ENCODE results near the gene CYFIP2.

CYFIP2 gene

GRCh38 chr5:157384971-157385709 is 119.2 kb downstream of the CYFIP2 start:
- Histone ChIP-seq H3K27me3 (replicated peaks; ENCODE audit: control insufficient read depth, insufficient read depth, low read length, poor library complexity, severe bottlenecking) (no peaks in the 10 kb centered on the region), H3K9me3 (ENCODE audit: control insufficient read depth, low read length) (no peaks in the 10 kb centered on the region), H3K27ac (ENCODE audit: insufficient read depth, low read length, poor library complexity, severe bottlenecking) (no peak overlapping the region), H3K4me1 (ENCODE audit: control insufficient read depth, insufficient read depth, low read length, poor library complexity, severe bottlenecking) (no peaks in the 10 kb centered on the region), H3K36me3 (ENCODE audit: control insufficient read depth, insufficient read depth, low read length) (peaks cover 85% of the 10 kb centered on the region), H3K4me3 (ENCODE audit: insufficient read depth, low read depth, low read length, poor library complexity, severe bottlenecking) (no peak overlapping the region)
- no peak for DNase-seq

GRCh38 chr5:157387041-157387563 is 121.2 kb downstream of the CYFIP2 start:
- Histone ChIP-seq H3K27ac (ENCODE audit: insufficient read depth, low read length, poor library complexity, severe bottlenecking) (no peak overlapping the region), H3K9me3 (ENCODE audit: control insufficient read depth, low read length) (no peaks in the 10 kb centered on the region), H3K36me3 (ENCODE audit: control insufficient read depth, insufficient read depth, low read length) (peaks cover 87% of the 10 kb centered on the region), H3K4me3 (ENCODE audit: insufficient read depth, low read depth, low read length, poor library complexity, severe bottlenecking) (no peak overlapping the region), H3K27me3 (replicated peaks; ENCODE audit: control insufficient read depth, insufficient read depth, low read length, poor library complexity, severe bottlenecking) (no peaks in the 10 kb centered on the region), H3K4me1 (ENCODE audit: control insufficient read depth, insufficient read depth, low read length, poor library complexity, severe bottlenecking) (no peaks in the 10 kb centered on the region)
- no peak for DNase-seq

GRCh38 chr5:157387683-157388093 is 121.8 kb downstream of the CYFIP2 start:
- H3K9me3 ChIP-seq (ENCODE audit: control insufficient read depth, low read length): no peaks in the 10 kb centered on the region
- H3K4me1 ChIP-seq (ENCODE audit: control insufficient read depth, insufficient read depth, low read length, poor library complexity, severe bottlenecking): no peaks in the 10 kb centered on the region
- no peaks in the 10 kb centered on the region for H3K27me3 ChIP-seq (replicated peaks; ENCODE audit: control insufficient read depth, insufficient read depth, low read length, poor library complexity, severe bottlenecking)
- no peak overlapping the region for H3K4me3 ChIP-seq (ENCODE audit: insufficient read depth, low read depth, low read length, poor library complexity, severe bottlenecking)
- H3K27ac ChIP-seq (ENCODE audit: insufficient read depth, low read length, poor library complexity, severe bottlenecking): peak overlapping the region; percentile 34
- H3K36me3 ChIP-seq (ENCODE audit: control insufficient read depth, insufficient read depth, low read length): peaks cover 87% of the 10 kb centered on the region
- no peak for DNase-seq

GRCh38 chr5:157388111-157388710 is 122.3 kb downstream of the CYFIP2 start:
- Histone ChIP-seq H3K9me3 (ENCODE audit: control insufficient read depth, low read length) (no peaks in the 10 kb centered on the region), H3K27ac (ENCODE audit: insufficient read depth, low read length, poor library complexity, severe bottlenecking) (peak overlapping the region; percentile 34), H3K27me3 (replicated peaks; ENCODE audit: control insufficient read depth, insufficient read depth, low read length, poor library complexity, severe bottlenecking) (no peaks in the 10 kb centered on the region), H3K4me3 (ENCODE audit: insufficient read depth, low read depth, low read length, poor library complexity, severe bottlenecking) (no peak overlapping the region), H3K36me3 (ENCODE audit: control insufficient read depth, insufficient read depth, low read length) (peaks cover 87% of the 10 kb centered on the region), H3K4me1 (ENCODE audit: control insufficient read depth, insufficient read depth, low read length, poor library complexity, severe bottlenecking) (no peaks in the 10 kb centered on the region)
- DNase-seq: no peak

GRCh38 chr5:157389103-157389502 is 123.2 kb downstream of the CYFIP2 start:
- no peaks in the 10 kb centered on the region for H3K27me3 ChIP-seq (replicated peaks; ENCODE audit: control insufficient read depth, insufficient read depth, low read length, poor library complexity, severe bottlenecking)
- no peak overlapping the region for H3K4me3 ChIP-seq (ENCODE audit: insufficient read depth, low read depth, low read length, poor library complexity, severe bottlenecking)
- H3K4me1 ChIP-seq (ENCODE audit: control insufficient read depth, insufficient read depth, low read length, poor library complexity, severe bottlenecking): no peaks in the 10 kb centered on the region
- H3K36me3 ChIP-seq (ENCODE audit: control insufficient read depth, insufficient read depth, low read length): peaks cover 83% of the 10 kb centered on the region
- H3K9me3 ChIP-seq (ENCODE audit: control insufficient read depth, low read length): no peaks in the 10 kb centered on the region
- H3K27ac ChIP-seq (ENCODE audit: insufficient read depth, low read length, poor library complexity, severe bottlenecking): no peak overlapping the region
- DNase-seq: no peak

- no peaks in the 10 kb centered on the region for H3K4me1 ChIP-seq (ENCODE audit: control insufficient read depth, insufficient read depth, low read length, poor library complexity, severe bottlenecking)
- H3K36me3 ChIP-seq (ENCODE audit: control insufficient read depth, insufficient read depth, low read length): peaks cover 75% of the 10 kb centered on the region
- H3K4me3 ChIP-seq (ENCODE audit: insufficient read depth, low read depth, low read length, poor library complexity, severe bottlenecking): no peak overlapping the region
- peak overlapping the region; percentile 60 for H3K27ac ChIP-seq (ENCODE audit: insufficient read depth, low read length, poor library complexity, severe bottlenecking)
- H3K27me3 ChIP-seq (replicated peaks; ENCODE audit: control insufficient read depth, insufficient read depth, low read length, poor library complexity, severe bottlenecking): no peaks in the 10 kb centered on the region
- H3K9me3 ChIP-seq (ENCODE audit: control insufficient read depth, low read length): no peaks in the 10 kb centered on the region
- DNase-seq: no peak
Observed at GRCh38 chr5:157390133-157390532, 124.2 kb downstream of the CYFIP2 start.

- Histone ChIP-seq H3K27ac (ENCODE audit: insufficient read depth, low read length, poor library complexity, severe bottlenecking) (peak overlapping the region; percentile 60), H3K4me1 (ENCODE audit: control insufficient read depth, insufficient read depth, low read length, poor library complexity, severe bottlenecking) (no peaks in the 10 kb centered on the region), H3K4me3 (ENCODE audit: insufficient read depth, low read depth, low read length, poor library complexity, severe bottlenecking) (no peak overlapping the region), H3K27me3 (replicated peaks; ENCODE audit: control insufficient read depth, insufficient read depth, low read length, poor library complexity, severe bottlenecking) (no peaks in the 10 kb centered on the region), H3K36me3 (ENCODE audit: control insufficient read depth, insufficient read depth, low read length) (peaks cover 69% of the 10 kb centered on the region), H3K9me3 (ENCODE audit: control insufficient read depth, low read length) (no peaks in the 10 kb centered on the region)
- peak; percentile 31 to 43 (median 36) for DNase-seq
Observed at GRCh38 chr5:157390551-157391297, 124.8 kb downstream of the CYFIP2 start.

GRCh38 chr5:157398305-157398704 is 132.4 kb downstream of the CYFIP2 start:
- no peaks in the 10 kb centered on the region for H3K9me3 ChIP-seq (ENCODE audit: control insufficient read depth, low read length)
- H3K36me3 ChIP-seq (ENCODE audit: control insufficient read depth, insufficient read depth, low read length): peaks cover 4% of the 10 kb centered on the region
- no peak for DNase-seq
- no peaks in the 10 kb centered on the region for H3K27me3 ChIP-seq (replicated peaks; ENCODE audit: control insufficient read depth, insufficient read depth, low read length, poor library complexity, severe bottlenecking)
- H3K27ac ChIP-seq (ENCODE audit: insufficient read depth, low read length, poor library complexity, severe bottlenecking): no peak overlapping the region
- no peaks in the 10 kb centered on the region for H3K4me1 ChIP-seq (ENCODE audit: control insufficient read depth, insufficient read depth, low read length, poor library complexity, severe bottlenecking)
- H3K4me3 ChIP-seq (ENCODE audit: insufficient read depth, low read depth, low read length, poor library complexity, severe bottlenecking): no peak overlapping the region

- H3K27ac ChIP-seq (ENCODE audit: insufficient read depth, low read length, poor library complexity, severe bottlenecking): no peak overlapping the region
- H3K36me3 ChIP-seq (ENCODE audit: control insufficient read depth, insufficient read depth, low read length): no peaks in the 10 kb centered on the region
- H3K9me3 ChIP-seq (ENCODE audit: control insufficient read depth, low read length): no peaks in the 10 kb centered on the region
- no peaks in the 10 kb centered on the region for H3K4me1 ChIP-seq (ENCODE audit: control insufficient read depth, insufficient read depth, low read length, poor library complexity, severe bottlenecking)
- no peak overlapping the region for H3K4me3 ChIP-seq (ENCODE audit: insufficient read depth, low read depth, low read length, poor library complexity, severe bottlenecking)
- H3K27me3 ChIP-seq (replicated peaks; ENCODE audit: control insufficient read depth, insufficient read depth, low read length, poor library complexity, severe bottlenecking): no peaks in the 10 kb centered on the region
- no peak for DNase-seq
Observed at GRCh38 chr5:157400741-157401495, 135.0 kb downstream of the CYFIP2 start.
